SHP77 (cell line): Measurements from ENCODE around the gene PATJ.

Experiments used
- DNase-seq, 2 experiments: peaks; one replicate each; lab custom pipeline; 2025; lab: John Stamatoyannopoulos, UW

The PATJ gene

DNA sequence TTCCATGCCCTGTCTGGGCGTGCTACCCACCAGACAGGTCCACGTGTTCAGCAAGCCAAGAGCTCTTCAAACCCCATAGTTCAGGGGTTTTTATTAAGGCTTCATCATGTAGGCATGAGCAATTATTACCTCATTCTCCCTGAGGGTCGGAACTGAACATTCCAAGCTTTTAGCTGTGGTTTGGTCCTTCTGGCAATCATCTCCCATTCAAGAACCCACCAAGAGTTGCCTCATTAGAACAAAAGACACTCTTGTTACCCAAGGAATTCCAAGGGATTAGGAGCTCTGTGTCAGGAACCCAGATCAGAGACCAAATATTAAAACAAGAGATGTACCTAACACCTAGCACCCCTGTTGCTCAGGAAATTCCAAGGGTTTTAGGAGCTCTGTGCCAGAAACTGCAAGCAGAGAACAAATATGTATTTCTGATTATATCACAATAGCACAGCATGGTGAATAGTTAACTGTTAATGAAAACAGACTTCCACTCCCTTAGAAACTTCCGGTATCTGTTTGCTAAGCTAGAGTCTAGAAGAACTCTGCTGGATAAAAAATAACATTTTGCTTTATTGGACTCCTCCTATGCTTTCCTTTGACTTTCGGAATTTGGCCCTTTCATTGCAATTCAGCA, 251.2 kb downstream of the PATJ start:
- DNase-seq, result no peak

- no peak for DNase-seq
These were observed 253.4 kb downstream of the PATJ start for GRCh38 chr1:61995641-61996040.

- no peak for DNase-seq
These were observed 254.8 kb downstream of the PATJ start for GRCh38 chr1:61997123-61997522.

DNA sequence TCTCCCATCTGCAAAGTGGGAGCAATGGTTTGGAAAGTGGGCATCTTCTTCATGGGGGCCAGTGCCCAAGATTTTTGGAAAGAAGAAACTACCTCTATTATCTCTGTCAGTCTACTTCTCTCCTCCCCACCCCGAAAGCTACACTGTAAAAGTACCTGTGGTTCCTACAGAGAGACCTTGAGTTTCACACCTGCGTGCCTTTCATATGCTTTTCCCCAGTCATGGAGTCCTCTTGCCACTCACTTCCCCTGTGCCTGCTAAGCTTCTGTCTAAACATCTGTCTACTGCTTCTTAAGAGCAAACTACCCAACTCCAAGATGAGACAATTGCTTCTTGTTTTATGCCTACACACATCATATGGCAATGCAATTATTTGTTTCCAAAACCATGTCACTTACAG, 261.5 kb downstream of the PATJ start:
- no peak for DNase-seq

DNA sequence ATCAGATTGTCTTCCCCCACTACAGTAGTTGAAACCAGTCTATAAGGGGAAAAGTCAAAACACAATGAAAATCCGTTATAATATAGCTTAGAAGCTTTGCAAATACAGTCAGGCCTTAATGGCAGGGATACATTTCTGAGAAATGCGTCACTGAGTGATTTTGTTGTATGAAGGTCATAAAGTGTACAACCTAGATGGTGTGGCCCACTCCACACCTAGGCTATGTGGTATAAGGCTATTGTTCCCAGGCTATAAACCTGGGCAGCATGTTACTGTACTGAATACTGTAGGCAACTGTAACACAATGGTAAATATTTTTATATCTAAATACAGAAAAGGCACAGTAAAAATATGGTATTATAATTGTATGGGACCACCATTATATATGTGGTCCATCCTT, 264.4 kb downstream of the PATJ start:
- no peak for DNase-seq

DNA sequence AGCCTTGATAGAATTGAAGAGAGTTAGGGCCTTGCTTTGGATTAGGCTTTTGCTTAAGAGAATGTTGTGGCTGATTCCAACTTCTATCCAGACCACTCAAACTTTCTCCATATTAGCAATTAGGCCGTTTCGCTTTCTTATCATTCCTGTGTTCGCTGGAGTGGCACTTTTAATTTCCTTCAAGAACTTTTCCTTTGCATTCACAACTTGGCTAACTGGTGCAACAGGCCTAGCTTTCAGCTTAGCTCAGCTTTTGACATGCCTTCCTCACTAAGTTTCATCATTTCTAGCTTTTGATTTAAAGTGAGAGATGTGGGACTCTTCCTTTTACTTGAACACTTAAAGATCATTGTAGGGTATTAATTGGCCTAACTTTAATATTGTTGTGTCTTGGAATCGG, 268.7 kb downstream of the PATJ start:
- DNase-seq, result no peak

- no peak for DNase-seq
These were observed 269.8 kb downstream of the PATJ start for GRCh38 chr1:62012095-62012494.

DNA sequence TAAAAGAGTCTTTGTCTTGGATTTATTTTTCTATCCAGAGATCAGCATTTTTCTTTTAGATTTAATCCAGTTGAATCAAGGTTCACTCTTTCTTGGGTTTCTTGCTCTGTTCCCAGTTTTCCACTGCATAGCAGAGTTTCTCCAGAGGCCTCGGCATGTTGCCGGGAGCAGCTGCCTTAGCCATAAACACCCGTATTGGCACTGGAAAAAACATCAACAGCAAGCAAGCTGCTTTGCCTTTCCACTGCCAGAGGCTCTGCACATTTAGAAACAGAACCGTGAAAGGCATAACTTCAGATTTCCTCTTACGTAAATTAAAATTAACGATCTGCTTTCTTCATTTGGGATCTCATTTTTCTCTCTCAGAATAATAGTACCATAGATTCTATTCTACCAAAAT, 270.6 kb downstream of the PATJ start:
- DNase-seq, result no peak

- no peak for DNase-seq
These were observed 271.0 kb downstream of the PATJ start for GRCh38 chr1:62013264-62013663.

DNA sequence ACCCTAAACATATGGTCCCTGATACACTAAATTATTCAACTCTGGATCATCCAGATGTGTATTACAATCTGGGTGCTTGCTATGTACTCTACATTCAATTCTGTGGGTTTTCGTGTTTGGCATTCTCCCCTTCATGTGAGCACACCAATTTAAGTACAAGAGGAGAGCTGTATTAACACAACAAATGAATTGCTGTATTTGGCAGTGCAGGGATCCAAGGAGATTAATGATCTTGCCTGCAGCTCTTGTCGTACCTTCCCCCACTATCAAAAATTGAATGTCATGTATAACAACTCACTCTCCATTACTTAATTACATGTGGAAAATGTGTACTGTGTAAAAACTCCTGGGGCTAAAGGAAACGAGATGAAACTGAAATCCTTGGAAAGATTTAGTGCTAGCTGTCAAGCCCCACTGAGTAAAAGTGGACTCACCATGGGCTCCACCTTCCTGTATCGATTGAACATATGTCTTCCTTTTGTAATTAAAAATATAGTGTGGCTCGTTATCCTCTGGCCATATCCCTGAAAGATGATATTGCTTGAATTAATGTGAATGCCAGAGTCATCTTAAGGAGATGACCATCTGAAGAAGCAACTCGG, 280.2 kb downstream of the PATJ start:
- DNase-seq, result no peak

- DNase-seq, result no peak
These were observed 282.4 kb downstream of the PATJ start for GRCh38 chr1:62024690-62025089.

GRCh38 chr1:62025154-62025553, 282.9 kb downstream of the PATJ start:
- DNase-seq, result no peak

- no peak for DNase-seq
These were observed 283.6 kb downstream of the PATJ start for GRCh38 chr1:62025892-62026291.

DNA sequence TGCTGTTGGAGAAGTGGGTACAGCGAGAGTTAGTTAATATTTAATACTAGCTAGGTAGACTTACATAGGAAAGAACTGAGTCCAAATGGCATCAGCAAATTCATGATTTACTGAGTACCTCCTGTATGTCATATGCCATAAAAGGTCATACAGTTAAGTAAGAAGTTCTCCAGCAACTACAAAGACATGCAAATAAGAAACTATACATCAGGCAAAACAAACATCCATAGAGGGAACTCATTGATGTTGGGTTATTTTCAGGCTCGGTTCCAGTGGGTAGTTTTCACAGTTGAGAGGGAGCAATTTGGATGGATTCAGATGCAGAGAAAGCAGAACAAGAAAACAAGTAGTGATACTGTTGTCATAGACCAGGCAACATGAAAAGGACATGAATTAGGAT, 287.4 kb downstream of the PATJ start:
- DNase-seq, result no peak

GRCh38 chr1:62034790-62035189, 292.5 kb downstream of the PATJ start:
- DNase-seq, result no peak

DNA sequence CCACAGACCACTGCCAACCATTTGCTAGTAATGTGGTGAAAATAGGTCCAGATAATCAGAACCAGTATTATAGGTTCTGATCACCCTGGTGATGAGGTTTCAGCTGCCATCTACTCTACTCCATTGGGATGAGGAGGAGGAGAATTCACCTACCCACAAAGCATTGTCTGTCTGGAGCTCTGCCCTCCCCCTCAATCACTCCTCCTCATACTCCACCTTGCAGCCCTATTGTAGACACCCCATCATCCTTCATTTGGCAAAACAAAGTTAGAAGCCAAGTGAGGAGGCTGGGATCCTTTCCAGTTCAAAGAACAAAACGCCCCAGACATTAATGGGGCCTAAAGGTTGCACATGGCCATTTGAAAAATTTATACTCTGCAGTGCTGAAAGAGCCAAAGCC, 295.0 kb downstream of the PATJ start:
- no peak for DNase-seq

- DNase-seq, result peak in 1 of 2 experiments; percentile 3
These were observed 296.5 kb downstream of the PATJ start for GRCh38 chr1:62038594-62039284.

DNA sequence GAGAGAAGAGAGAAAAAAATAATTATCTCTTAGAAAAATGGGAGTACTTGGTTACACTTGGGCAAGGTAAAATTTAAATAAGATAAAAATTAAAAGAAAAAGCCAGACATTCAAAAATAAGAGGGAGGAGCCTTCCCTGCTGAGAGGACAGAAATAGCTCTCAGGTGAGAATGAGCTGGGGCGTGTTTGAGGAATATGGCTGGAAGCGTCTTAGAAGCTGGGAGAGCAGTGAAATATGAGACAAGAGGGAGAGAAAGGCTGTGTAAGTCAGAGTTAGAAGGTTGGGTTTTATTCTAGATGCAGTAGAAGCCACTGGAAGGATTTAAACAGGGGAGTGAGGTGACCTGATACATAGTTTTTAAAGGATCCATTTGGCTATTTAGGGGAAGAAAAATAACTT, 298.2 kb downstream of the PATJ start:
- DNase-seq, result no peak

DNA sequence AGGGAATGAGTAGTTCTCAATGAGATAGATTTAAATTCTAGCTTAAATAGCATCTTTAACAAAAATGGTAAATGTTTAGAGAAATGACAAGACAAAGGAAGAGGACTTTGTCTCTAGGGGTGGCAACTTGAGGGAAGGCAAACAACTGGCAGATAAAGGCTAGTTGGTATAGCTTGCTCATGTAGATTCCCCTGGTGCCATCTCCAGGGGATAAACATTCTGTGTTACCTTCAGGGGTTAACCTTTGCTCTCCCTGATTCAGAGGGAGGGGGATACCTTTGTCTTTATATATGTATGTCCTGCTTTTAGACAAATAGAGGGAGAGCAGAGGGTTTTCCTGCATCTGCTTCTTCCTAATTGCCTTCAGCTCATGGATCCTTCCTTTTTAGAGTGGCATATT, 298.7 kb downstream of the PATJ start:
- DNase-seq, result no peak

DNA sequence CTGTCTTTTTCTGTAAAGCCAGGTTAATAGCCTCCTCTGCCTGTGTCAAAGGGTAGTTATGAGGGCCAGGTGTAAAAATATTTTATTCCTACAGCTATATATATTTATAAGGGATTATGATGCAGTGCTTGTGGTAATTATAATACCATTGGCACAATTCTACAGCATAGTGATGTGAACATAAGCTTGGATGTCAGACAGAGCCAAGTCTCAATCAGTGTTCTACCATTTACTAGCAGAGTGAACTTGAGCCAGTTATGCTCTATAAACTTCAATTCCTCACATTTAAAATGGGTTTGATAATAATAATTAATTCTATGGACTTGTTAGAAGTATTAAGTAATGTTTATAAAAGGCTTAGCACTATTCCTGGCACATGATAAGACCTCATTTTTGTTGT, 300.9 kb downstream of the PATJ start:
- no peak for DNase-seq

- DNase-seq, result peak; percentile 64 to 66
These were observed 303.3 kb downstream of the PATJ start for GRCh38 chr1:62045574-62045973.

GRCh38 chr1:62046927-62047326, 304.6 kb downstream of the PATJ start:
- no peak for DNase-seq

DNA sequence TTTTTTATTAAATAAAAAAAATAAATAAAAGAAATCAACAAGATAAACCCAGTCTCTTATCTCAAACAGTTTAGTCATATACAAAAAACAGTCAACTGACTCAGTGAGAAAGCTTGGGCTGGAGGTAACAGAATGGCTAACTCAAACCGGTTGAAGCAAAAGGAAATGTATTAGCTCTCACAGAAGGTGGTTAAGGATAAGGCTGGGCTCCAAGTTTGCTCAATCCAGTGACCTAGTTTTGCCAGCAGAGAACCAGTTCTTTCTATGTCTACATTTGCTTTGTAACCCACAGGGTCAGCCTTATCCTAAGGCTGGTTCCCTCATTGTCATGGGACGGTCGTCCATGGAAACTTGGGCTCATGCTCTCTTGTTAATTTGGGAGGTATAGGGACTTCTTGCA, 307.9 kb downstream of the PATJ start:
- no peak for DNase-seq

DNA sequence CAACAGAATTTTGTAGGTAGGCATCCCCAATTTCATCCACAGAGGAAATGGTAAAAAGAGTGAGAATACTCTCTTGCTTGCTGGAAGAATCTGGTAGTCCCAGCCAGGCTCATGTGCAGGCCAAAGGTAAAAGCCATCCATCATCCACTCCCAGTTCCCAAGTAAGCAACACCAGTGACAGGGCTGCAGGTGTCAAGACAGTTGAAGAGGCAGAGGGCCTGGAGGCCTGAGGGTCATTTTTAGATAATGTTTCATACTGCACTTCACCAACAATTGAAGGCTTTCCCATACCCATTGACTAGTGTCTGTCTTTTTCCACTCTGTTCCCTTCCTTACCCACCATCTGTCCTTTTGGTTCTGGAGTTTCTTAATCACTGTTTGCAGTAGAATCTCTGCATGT, 310.7 kb downstream of the PATJ start:
- DNase-seq, result no peak
